Sigmoid colon (tissue), 7 donors: ENCODE measurements around the gene EBNA1BP2. TPM values are rescaled to one million over a fixed set of nuclear protein-coding genes. Genes with fewer than 3 reads are reported as not detected.

Experiments
- DNase-seq: peaks from one replicate; pipeline ENCODE4 v3.0.0-alpha.2; 2019
- H3K27ac ChIP-seq, 4 donors: fragments of 200-600 bp; sonication (generic); one replicate each; pipeline ENCODE4 v1.5.1; 2016 to 2019; ENCODE audit warnings: mild to moderate bottlenecking in 1 of 4
- H3K27me3 ChIP-seq, 3 donors: fragments of 200-600 bp; sonication (generic); one replicate each; pipeline ENCODE4 v1.5.1; 2019; ENCODE audit warnings: mild to moderate bottlenecking in 1 of 3
- H3K36me3 ChIP-seq, 4 donors: fragments of 200-600 bp; sonication (generic); one replicate each; pipeline ENCODE4 v1.5.1; 2016 to 2019
- H3K4me1 ChIP-seq, 4 donors: fragments of 200-600 bp; sonication (generic); one replicate each; pipeline ENCODE4 v1.5.1; 2017 to 2019
- H3K4me3 ChIP-seq, 4 donors: fragments of 200-600 bp; sonication (generic); one replicate each; pipeline ENCODE4 v1.5.1; 2017 to 2019; ENCODE audit warnings: mild to moderate bottlenecking in 2 of 4, moderate library complexity in 1 of 4
- H3K9me3 ChIP-seq, 4 donors: fragments of 200-600 bp in 3 of 4; sonication (generic) in 3 of 4; one replicate each; pipeline versions ENCODE4 v1.5.1 to v1.6.1; 2013 to 2019
- CTCF ChIP-seq, 4 experiments: fragments of 450-650 bp in 3 of 4; fragments of 200-600 bp in 1 of 4; IDR thresholded peaks; one replicate each; pipeline ENCODE4 v1.5.1; 2016 to 2019; ENCODE audit warnings: antibody characterized with exemption in 4 of 4, mild to moderate bottlenecking in 3 of 4, moderate library complexity in 2 of 4
- EP300 ChIP-seq, 4 donors: sonication (generic); formaldehyde crosslinking; IDR thresholded peaks; one replicate each; pipeline ENCODE4 v1.6.1; 2017; ENCODE audit warnings: antibody characterized with exemption in 4 of 4
- POLR2A ChIP-seq, 2 donors: fragments of 450-650 bp; IDR thresholded peaks; one replicate each; pipeline ENCODE4 v1.6.1; 2016; ENCODE audit warnings: antibody characterized with exemption in 2 of 2, mild to moderate bottlenecking in 2 of 2, moderate library complexity in 2 of 2
- POLR2AphosphoS5 ChIP-seq, 4 donors: sonication (generic); formaldehyde crosslinking; IDR thresholded peaks; one replicate each; pipeline ENCODE4 v1.6.1; 2017; ENCODE audit warnings: antibody characterized with exemption in 4 of 4
- WGBS, 2 donors: extraction: QIAGEN DNeasy Blood & Tissue Kit; methylation state at CpG; one replicate each; pipeline ENCODE4 v1.1.7; 2013; 5-methylcytosine and 5-hydroxymethylcytosine counted together
- intact Hi-C: fragments of 100-400 bp; cut with DNase I; formaldehyde crosslinking; loops from one replicate; pipeline ENCODE4 v1.15.1; 2023
- polyA plus RNA-seq, 3 donors: library from polyadenylated mRNA; stranded (reverse); fragments of 200-250 nt; gene quantifications; one replicate each; pipeline ENCODE4 v1.2.3, GENCODE V29; 2013
- total RNA-seq, 4 donors: library from RNA; depleted of rRNA; stranded (reverse); fragments of >200 nt; gene quantifications; one replicate each; pipeline ENCODE4 v1.1.0, GENCODE V29; 2016
- donor health status: healthy with polysubstance abuse.
- donor health status: Bipolar disorder and iron deficiency.
- donor health status: healthy.

The EBNA1BP2 gene
- total and polyA plus RNA-seq, 7 donors, result 34.9 to 75.0 (median 48.7) TPM

GRCh38 chr1:43147625-43148327 is 24.3 kb downstream of the EBNA1BP2 start:
- H3K27me3 ChIP-seq, result peaks cover 0 to 75% (median 8%) of the 10 kb centered on the region in 3 donors
- peak overlapping the region; percentile 17 to 49 (median 36) for H3K4me3 ChIP-seq
- H3K9me3 ChIP-seq, result no peaks in the 10 kb centered on the region
- WGBS, 2 donors, result 7 to 11% methylated on average over 47 of the region's 47 CpGs
- TF ChIP-seq POLR2A (IDR thresholded peaks at IDR 0.05) (no peak), CTCF (IDR thresholded peaks at IDR 0.05) (no peak), POLR2AphosphoS5 (IDR thresholded peaks at IDR 0.05) (no peak), EP300 (IDR thresholded peaks at IDR 0.05) (no peak)
- intact Hi-C loops, result no loop called here
- peak; percentile 68 for DNase-seq
- no peaks in the 10 kb centered on the region for H3K36me3 ChIP-seq
- no peak overlapping the region for H3K27ac ChIP-seq
- H3K4me1 ChIP-seq, result peaks cover 0 to 12% (median 9%) of the 10 kb centered on the region in 4 donors

- H3K36me3 ChIP-seq, result no peaks in the 10 kb centered on the region
- TF ChIP-seq CTCF (IDR thresholded peaks at IDR 0.05) (no peak), EP300 (IDR thresholded peaks at IDR 0.05) (no peak), POLR2A (IDR thresholded peaks at IDR 0.05) (no peak), POLR2AphosphoS5 (IDR thresholded peaks at IDR 0.05) (no peak)
- no peak for DNase-seq
- H3K4me3 ChIP-seq, result no peak overlapping the region
- peaks cover 0 to 3% (median 0%) of the 10 kb centered on the region in 4 donors for H3K9me3 ChIP-seq
- H3K27ac ChIP-seq, result no peak overlapping the region
- H3K27me3 ChIP-seq, result peaks cover 0 to 47% (median 8%) of the 10 kb centered on the region in 3 donors
- peaks cover 0 to 12% (median 9%) of the 10 kb centered on the region in 4 donors for H3K4me1 ChIP-seq
- intact Hi-C loops, result no loop called here
These were observed 27.9 kb downstream of the EBNA1BP2 start for GRCh38 chr1:43144237-43144636.

GRCh38 chr1:43143441-43143888 is 28.6 kb downstream of the EBNA1BP2 start:
- Histone ChIP-seq H3K9me3 (peaks cover 0 to 3% (median 0%) of the 10 kb centered on the region in 4 donors), H3K4me3 (no peak overlapping the region), H3K4me1 (peaks cover 0 to 12% (median 9%) of the 10 kb centered on the region in 4 donors), H3K36me3 (no peaks in the 10 kb centered on the region), H3K27me3 (peaks cover 0 to 40% (median 2%) of the 10 kb centered on the region in 3 donors), H3K27ac (no peak overlapping the region)
- intact Hi-C loops, result no loop called here
- WGBS, 2 donors, result 44 to 66% methylated on average over 7 of the region's 7 CpGs
- no peak for DNase-seq
- TF ChIP-seq EP300 (IDR thresholded peaks at IDR 0.05) (no peak), POLR2A (IDR thresholded peaks at IDR 0.05) (no peak), POLR2AphosphoS5 (IDR thresholded peaks at IDR 0.05) (no peak), CTCF (IDR thresholded peaks at IDR 0.05) (no peak)

DNA sequence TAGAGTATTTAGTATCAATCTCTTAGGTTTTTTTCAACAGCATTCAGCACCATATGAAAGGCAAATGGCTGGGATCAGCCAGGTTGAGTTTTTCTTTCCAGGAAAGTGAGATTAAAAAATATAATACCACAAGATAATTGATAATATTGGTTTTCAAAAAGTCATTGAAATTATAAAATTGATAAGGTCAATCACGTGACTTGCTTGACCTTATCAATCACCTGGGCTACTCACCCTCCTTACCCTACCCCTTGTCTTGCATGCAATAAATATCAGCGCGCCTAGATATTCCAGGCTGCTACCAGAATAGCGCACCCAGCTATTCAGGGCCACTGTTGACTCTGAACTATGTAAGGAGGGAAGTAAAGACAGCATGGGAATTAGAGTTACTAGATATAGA is 31.5 kb downstream of the EBNA1BP2 start:
- no peak overlapping the region for H3K27ac ChIP-seq
- TF ChIP-seq POLR2A (IDR thresholded peaks at IDR 0.05) (no peak), EP300 (IDR thresholded peaks at IDR 0.05) (no peak), POLR2AphosphoS5 (IDR thresholded peaks at IDR 0.05) (no peak), CTCF (IDR thresholded peaks at IDR 0.05) (no peak)
- H3K4me1 ChIP-seq, result no peaks in the 10 kb centered on the region
- 94% methylated on average over 4 of the region's 4 CpGs for WGBS, 2 donors
- no peak overlapping the region for H3K4me3 ChIP-seq
- H3K27me3 ChIP-seq, result peaks cover 0 to 14% (median 0%) of the 10 kb centered on the region in 3 donors
- H3K9me3 ChIP-seq, result peaks cover 0 to 3% (median 0%) of the 10 kb centered on the region in 4 donors
- intact Hi-C loops, result no loop called here
- no peak for DNase-seq
- H3K36me3 ChIP-seq, result no peaks in the 10 kb centered on the region
